ENCODE data around the gene TRIP13. TPM values are rescaled to one million over a fixed set of nuclear protein-coding genes. Genes with fewer than 3 reads are reported as not detected.

Gene TRIP13
- total and polyA plus RNA-seq, 9 of the 15 experiments (the other 6 are each of a cell fraction or from before 2014, with no cell fraction given): 24.1 to 116 (median 53.2) TPM

- TF ChIP-seq ZBTB40 (IDR thresholded peaks at IDR 0.05) (no peak), ZBTB40 (CRISPR knock-in tag; IDR thresholded peaks at IDR 0.05) (no peak), ZNF395 (CRISPR knock-in tag; IDR thresholded peaks at IDR 0.05) (no peak)
Observed at GRCh38 chr5:932628-933250, 40.1 kb downstream of the TRIP13 start (continued).

Measured in K562 (cell line).